SJSA1 (cell line): ENCODE results near the gene ATG4D. TPM values are rescaled to one million over a fixed set of nuclear protein-coding genes. Genes with fewer than 3 reads are reported as not detected.

Experiments
- DNase-seq, 2 experiments: peaks; one replicate each; pipeline ENCODE4 v3.0.0-alpha.2; 2015 to 2020; ENCODE audit warnings: low spot score in 2 of 2, low read depth in 1 of 2
- H3K27ac ChIP-seq: fragments of 250-450 bp; sonication (Bioruptor Pico); 2 replicates; pipeline ENCODE4 v1.5.1; 2020; ENCODE audit warnings: mild to moderate bottlenecking, moderate library complexity
- H3K27me3 ChIP-seq: fragments of 250-450 bp; sonication (Bioruptor Pico); replicated peaks from 2 replicates; pipeline ENCODE4 v1.5.1; 2020; ENCODE audit warnings: mild to moderate bottlenecking, moderate library complexity
- H3K36me3 ChIP-seq: fragments of 250-450 bp; sonication (Bioruptor Pico); 2 replicates; pipeline ENCODE4 v1.5.1; 2020; ENCODE audit warnings: mild to moderate bottlenecking
- H3K4me1 ChIP-seq: fragments of 250-450 bp; sonication (Bioruptor Pico); replicated peaks from 2 replicates; pipeline ENCODE4 v1.6.1; 2021; ENCODE audit warnings: mild to moderate bottlenecking
- H3K4me3 ChIP-seq: fragments of 250-450 bp; sonication (Bioruptor Pico); 2 replicates; pipeline ENCODE4 v1.5.1; 2020; ENCODE audit warnings: mild to moderate bottlenecking
- H3K9me3 ChIP-seq: fragments of 250-450 bp; sonication (Bioruptor Pico); replicated peaks from 2 replicates; pipeline ENCODE4 v1.5.1; 2020; ENCODE audit warnings: mild to moderate bottlenecking
- total RNA-seq: library from RNA; depleted of rRNA; stranded (reverse); fragments of >200 nt; shearing (Covaris generic); gene quantifications from 2 replicates; pipeline ENCODE4 v1.2.3, GENCODE V29; 2014; rRNA removed

ATG4D gene
- 39.2 and 39.4 TPM in 2 replicates for total RNA-seq

DNA sequence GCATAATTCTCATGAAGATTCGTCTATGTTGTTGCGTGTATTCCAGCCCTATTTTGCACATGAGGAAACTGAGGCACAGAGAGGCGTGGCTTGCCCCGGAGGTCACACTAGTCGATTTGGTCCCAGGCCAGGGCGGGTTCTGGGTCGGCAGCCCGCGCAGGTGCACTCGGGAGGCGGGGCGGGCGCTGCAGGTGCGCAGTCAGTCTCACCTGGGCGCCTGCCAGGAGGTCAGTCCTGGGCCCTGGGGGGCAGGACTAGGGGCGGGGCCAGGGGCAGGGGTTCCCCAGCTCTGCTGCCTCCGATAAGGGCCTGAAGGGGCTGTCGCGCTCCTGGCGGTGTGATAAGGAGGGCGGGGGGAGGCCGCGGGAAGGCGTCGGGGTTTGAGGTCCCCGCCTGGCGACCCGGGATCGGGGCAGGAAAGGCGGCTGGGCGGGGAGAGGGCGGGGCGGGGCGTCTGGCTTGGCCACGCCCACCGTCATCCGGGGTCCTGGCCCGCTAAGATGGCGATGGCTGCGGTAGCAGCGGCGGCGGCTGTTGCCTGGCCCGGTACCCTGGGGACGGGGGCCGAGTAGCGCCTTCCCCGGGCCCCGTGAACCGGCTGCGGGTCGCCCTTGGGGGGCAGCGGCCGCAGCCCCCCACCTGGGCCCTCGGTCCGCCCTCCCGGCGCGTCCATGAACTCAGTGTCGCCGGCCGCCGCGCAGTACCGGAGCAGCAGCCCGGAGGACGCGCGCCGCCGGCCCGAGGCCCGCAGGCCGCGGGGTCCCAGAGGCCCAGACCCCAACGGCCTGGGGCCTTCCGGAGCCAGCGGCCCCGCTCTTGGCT is at the start of gene ATG4D:
Gene ATG4D, plus strand, starts transcription at position 485 of the 822 bp plus-strand sequence. Its CDS starts 187 bp downstream, at position 672.
- H3K27ac ChIP-seq, result peak within 1 kb of the TSS; percentile 64
- H3K9me3 ChIP-seq, result 0 out of 2 replicates have a peak, but pooled peaks cover 6% of the 10 kb centered on the region
- peaks cover 12% of the 10 kb centered on the region for H3K4me1 ChIP-seq
- H3K36me3 ChIP-seq, result peaks cover 19% of the 10 kb centered on the region
- DNase-seq, result peak; percentile 67 to 74
- peak within 1 kb of the TSS; percentile 100 for H3K4me3 ChIP-seq
- no peaks in the 10 kb centered on the region for H3K27me3 ChIP-seq

DNA sequence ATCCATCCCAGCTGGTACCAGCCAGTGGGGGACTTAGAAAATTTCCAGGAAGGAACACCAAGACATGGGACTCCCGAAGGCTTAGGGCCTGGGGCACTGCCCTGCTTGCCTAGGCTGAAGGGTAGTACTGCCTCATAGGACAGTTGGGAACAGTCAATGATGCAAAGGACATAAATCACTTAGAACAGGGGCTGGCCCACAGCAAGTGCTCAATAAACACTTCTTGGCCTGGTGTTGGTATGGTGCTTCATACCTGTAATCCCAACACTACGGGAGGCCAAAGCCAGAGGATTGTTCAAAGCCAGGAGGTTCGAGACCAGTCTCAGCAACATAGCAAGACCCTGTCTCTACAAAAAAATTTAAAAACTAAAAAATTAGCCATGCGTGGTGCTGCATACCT is 46.3 kb upstream of the ATG4D start:
- no peak for DNase-seq
- peaks cover 83% of the 10 kb centered on the region for H3K36me3 ChIP-seq
- peaks cover 14% of the 10 kb centered on the region for H3K4me1 ChIP-seq
- peaks cover 3% of the 10 kb centered on the region for H3K9me3 ChIP-seq
- no peak overlapping the region for H3K4me3 ChIP-seq
- H3K27me3 ChIP-seq, result no peaks in the 10 kb centered on the region
- H3K27ac ChIP-seq, result no peak overlapping the region

DNA sequence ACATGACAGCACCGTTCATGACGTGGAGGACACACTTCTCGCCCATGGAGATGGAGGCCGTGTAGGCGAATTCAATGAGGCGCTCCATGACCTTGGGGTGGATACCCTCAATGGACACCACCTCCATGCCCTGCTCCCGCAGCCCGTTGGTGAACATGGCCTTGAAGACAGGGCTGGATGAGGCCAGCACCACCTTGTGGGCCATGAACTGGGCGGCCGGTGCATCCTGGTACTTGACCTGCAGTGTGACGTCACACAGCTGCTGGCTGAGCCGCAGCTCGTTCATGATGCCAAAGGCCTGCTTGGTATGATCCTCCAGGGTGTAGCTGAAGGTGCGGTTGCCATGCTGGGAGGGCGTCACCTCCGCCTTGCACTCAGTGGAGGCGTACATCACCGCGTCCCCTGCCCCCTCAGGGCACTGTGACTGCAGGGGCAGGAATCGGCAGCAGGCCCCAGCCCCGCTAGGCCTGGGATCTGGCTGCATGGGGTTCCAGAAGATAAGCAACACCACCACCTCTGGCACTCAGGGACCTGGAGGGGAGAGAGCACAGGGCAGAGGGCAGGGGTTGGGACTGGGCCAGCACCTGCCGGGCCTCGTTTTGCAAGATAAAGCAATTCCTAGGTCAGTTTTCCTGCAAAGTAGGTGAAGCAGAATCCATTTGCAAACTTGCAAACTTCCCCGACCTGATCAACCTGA is 44.0 kb upstream of the ATG4D start:
- no peak overlapping the region for H3K4me3 ChIP-seq
- H3K27ac ChIP-seq, result no peak overlapping the region
- peaks cover 20% of the 10 kb centered on the region for H3K4me1 ChIP-seq
- peaks cover 3% of the 10 kb centered on the region for H3K9me3 ChIP-seq
- no peaks in the 10 kb centered on the region for H3K27me3 ChIP-seq
- no peak for DNase-seq
- peaks cover 80% of the 10 kb centered on the region for H3K36me3 ChIP-seq

DNA sequence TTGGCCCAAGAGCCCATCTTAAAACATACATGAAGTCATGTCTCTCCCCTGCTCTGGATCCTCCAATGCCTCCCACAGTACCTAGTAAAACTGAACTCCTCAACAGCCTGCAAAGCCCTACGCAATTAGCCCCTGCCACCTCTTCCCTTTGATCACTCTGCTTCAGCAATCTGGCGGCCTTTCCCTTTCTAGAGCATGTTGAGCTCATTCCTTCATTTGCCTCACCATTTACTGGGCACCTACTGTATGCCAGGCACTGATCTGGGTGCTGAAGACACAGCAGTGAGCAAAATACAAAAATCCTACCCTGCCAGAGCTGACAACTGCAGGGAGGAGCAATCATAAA is 43.5 kb upstream of the ATG4D start:
- DNase-seq, result no peak
- Histone ChIP-seq H3K9me3 (peaks cover 3% of the 10 kb centered on the region), H3K36me3 (peaks cover 77% of the 10 kb centered on the region), H3K4me3 (no peak overlapping the region), H3K27ac (no peak overlapping the region), H3K27me3 (no peaks in the 10 kb centered on the region), H3K4me1 (peaks cover 20% of the 10 kb centered on the region)

DNA sequence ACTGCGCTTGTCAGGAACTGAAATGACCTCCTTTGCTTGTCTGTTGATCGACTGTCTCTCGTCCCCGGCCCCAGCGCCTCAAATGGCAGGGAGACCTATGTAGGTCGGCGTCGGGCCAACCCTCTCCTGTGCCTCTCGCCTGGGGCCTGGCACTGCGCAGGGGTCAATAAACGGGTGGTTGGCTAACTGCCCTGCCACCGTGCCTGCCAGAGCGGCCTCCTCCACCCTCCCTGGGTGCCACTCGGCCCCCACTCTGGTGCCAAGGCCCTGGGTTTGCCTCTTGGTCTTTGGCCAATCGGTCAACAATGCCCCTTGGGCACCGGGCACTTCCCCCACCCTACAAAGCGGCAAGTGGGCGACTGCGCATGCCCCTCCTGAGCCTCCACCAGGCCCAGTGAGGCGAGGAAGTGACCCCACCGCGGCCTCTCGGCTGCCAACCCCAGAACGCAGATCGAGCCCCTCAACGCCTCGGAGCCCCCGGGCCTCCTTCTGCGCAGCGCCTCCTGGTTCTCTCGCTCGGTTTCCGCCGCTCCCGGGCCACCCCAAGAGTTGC is 41.7 kb upstream of the ATG4D start:
- H3K27ac ChIP-seq, result peak overlapping the region; percentile 99
- peaks cover 3% of the 10 kb centered on the region for H3K9me3 ChIP-seq
- peak overlapping the region; percentile 98 for H3K4me3 ChIP-seq
- peak; percentile 78 to 83 for DNase-seq
- no peaks in the 10 kb centered on the region for H3K27me3 ChIP-seq
- peaks cover 59% of the 10 kb centered on the region for H3K36me3 ChIP-seq
- H3K4me1 ChIP-seq, result peaks cover 20% of the 10 kb centered on the region

DNA sequence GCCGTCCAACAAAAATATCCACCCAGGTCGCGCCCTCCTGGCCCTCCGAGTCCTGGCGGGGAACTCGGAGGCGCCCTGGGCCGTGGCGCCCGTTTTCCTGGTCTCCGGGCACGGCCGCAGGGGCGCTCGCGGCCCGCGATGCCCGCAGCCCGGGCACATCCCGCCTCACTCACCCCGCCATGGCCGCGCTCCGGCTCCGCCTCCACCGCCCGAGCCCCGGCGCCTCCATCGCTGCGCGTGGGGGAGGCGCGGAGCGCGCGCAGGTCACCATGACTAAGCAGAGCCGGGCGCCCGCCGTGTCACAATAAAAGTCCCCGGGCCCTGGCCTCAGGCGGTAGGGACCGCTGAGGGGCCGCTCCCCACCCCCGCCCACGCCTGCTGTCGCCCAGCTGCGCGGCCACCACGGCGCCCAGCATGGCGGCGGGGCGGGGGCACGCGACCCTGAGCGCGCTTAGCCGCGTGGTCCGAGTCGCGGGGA is 41.1 kb upstream of the ATG4D start:
- no peaks in the 10 kb centered on the region for H3K27me3 ChIP-seq
- H3K4me1 ChIP-seq, result peaks cover 20% of the 10 kb centered on the region
- H3K9me3 ChIP-seq, result peaks cover 3% of the 10 kb centered on the region
- peaks cover 53% of the 10 kb centered on the region for H3K36me3 ChIP-seq
- H3K27ac ChIP-seq, result peak overlapping the region; percentile 99
- H3K4me3 ChIP-seq, result peak overlapping the region; percentile 98
- peak; percentile 91 to 96 for DNase-seq

DNA sequence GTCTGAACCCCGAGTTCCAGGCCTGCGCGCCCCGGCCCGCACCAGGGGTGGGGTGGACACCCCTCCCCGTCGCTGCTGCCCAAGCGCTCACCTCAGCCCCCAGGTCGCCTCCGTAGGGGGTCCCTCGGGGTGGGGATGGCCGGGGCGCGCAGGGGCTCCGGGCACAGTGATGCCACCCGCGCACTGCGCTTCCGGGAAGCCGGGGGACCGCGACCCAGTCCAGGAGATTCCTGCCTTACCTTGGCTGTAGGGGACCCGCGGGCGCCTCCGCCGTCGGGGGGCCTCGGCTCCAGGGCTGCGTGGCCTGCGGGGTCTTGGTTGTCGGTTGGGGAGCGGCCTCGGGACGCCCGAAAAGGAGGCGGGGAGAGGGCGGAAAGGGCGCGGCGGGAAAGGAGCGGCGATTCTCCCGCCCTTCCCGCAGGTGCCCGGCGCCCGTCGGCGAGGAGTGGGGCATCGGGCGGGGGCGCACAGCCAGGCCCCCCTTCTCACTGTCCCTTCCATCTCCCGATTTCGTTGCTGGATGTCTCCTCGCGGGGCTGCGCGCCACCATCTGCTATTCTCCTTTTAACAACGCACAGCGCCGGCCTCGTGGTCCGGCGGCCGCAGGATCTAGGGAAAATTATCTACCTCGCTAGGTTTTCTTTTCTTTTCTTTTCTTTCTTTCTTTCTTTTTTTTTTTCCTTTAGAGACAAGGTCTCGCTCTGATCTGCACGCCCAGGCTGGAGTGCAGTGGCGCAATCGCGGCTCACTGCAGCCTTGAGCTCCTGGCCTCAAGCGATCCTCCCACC is 40.5 kb upstream of the ATG4D start, which contains the start of gene KEAP1:
Gene KEAP1, minus strand, starts transcription at position 355 of the 788 bp plus-strand sequence. CDS start 3,323 bp downstream, outside the sequence.
- DNase-seq, result peak in 1 of 2 experiments; percentile 52
- Histone ChIP-seq H3K4me3 (peak within 1 kb of the TSS; percentile 98), H3K27ac (peak within 1 kb of the TSS; percentile 99), H3K27me3 (no peaks in the 10 kb centered on the region), H3K4me1 (peaks cover 20% of the 10 kb centered on the region), H3K9me3 (peaks cover 3% of the 10 kb centered on the region), H3K36me3 (peaks cover 47% of the 10 kb centered on the region)

DNA sequence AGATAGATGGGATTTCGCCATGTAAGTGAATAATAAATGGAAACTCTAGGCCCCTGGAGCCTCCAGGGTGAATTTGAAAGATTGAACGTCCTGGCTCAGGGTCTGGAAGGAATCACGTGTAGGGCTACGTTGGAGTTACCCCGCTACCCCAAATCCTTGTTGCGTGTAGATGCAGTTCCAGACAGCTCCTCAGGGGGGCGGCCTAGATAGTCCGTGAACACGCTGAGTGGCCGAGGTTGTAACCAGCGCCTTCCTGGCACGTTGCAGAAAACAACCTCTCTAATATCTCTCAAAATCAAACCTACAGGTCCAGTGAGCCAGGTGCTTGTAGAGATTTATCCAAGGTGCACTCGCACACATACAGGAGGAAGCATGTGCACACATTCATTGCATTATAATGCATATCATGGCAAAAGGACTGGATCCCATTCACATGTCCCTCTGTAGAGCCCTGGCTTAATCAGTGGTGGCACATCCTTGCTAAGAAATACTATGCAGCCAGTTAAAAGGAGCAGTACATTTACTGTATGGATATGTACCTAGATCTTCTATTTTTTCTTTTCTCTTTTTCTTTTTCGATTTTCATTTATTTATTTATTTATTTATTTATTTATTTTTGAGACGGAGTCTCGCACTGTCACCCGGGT is 38.0 kb upstream of the ATG4D start:
- H3K9me3 ChIP-seq, result peaks cover 3% of the 10 kb centered on the region; the same call in 1 of the 2 replicates
- peaks cover 7% of the 10 kb centered on the region; the same call in 1 of the 2 replicates for H3K27me3 ChIP-seq
- H3K4me3 ChIP-seq, result no peak overlapping the region
- H3K36me3 ChIP-seq, result peaks cover 22% of the 10 kb centered on the region
- H3K27ac ChIP-seq, result no peak overlapping the region
- peaks cover 19% of the 10 kb centered on the region for H3K4me1 ChIP-seq
- peak; percentile 54 to 74 for DNase-seq

DNA sequence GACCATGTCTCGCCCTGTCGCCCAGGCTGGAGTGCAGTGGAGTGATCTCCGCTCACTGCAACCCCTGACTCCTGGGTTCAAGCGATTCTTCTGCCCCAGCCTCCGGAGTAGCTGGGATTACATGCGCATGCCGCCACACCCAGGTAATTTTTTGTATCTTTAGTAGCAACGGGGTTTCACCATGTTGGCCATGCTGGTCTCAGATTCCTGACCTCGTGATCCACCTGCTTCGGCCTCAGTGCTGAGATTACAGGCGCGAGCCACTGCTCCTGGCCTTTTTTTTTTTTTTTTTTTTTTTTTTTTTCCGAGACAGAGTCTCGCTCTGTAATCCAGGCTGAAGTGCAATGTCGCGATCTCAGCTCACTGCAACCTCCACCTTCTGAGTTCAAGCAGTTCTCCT is 35.7 kb upstream of the ATG4D start:
- H3K9me3 ChIP-seq, result no peaks in the 10 kb centered on the region
- DNase-seq, result no peak
- no peak overlapping the region for H3K27ac ChIP-seq

DNA sequence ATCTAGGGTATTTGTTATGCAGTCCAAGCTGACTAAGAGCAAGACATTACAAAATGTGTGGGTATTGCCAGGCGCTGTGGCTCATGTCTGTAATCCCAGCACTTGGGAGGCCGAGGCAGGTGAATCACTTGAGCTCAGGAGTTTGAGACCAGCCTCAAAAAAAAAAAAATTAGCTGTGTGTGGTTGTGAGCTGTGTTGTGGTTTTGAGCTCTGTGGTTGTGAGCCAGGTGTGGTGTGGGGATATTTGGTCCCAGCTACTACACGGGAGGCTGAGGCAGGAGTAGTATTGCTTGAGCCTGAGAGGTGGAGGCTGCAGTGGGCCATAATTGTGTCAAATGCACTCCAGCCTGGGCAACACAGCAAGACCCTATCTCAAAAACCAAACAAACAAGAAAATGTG is 35.0 kb upstream of the ATG4D start:
- DNase-seq, result no peak
- peaks cover 29% of the 10 kb centered on the region for H3K27me3 ChIP-seq
- H3K4me1 ChIP-seq, result no peaks in the 10 kb centered on the region
- H3K4me3 ChIP-seq, result no peak overlapping the region
- no peak overlapping the region for H3K27ac ChIP-seq
- H3K9me3 ChIP-seq, result no peaks in the 10 kb centered on the region
- no peaks in the 10 kb centered on the region for H3K36me3 ChIP-seq

More for the DNA sequence above, 35.7 kb upstream of the ATG4D start:
- Histone ChIP-seq H3K4me3 (no peak overlapping the region), H3K4me1 (peaks cover 4% of the 10 kb centered on the region), H3K27me3 (peaks cover 22% of the 10 kb centered on the region; the same call in 1 of the 2 replicates), H3K36me3 (peaks cover 3% of the 10 kb centered on the region; the same call in 1 of the 2 replicates)

DNA sequence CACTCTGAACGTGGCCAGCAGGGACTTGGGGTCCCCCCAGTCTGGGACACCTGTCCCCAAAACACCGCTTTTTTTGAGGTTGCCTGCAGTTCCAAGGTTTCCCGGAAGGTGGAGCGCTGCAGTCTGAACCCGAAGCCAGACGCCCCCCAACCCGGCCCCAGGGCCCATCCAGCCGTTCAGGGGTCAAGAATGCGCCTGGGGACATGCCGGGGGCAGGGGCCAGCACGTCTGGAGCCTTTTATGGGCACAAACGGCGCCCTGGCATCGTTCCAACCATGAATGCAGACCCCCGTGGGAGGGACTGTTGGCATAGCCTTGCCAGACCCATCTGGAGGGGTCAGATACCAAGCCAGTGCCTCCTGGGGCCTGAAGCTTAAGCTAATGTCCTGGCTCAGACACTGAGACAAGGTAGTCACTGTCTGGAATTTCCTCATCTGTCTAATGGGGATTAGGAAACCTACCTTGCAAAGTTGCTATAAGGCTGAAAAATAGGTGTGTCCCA is 33.4 kb upstream of the ATG4D start:
- no peak overlapping the region for H3K4me3 ChIP-seq
- H3K4me1 ChIP-seq, result peaks cover 8% of the 10 kb centered on the region
- peaks cover 45% of the 10 kb centered on the region for H3K27me3 ChIP-seq
- no peaks in the 10 kb centered on the region for H3K36me3 ChIP-seq
- DNase-seq, result peak in 1 of 2 experiments; percentile 49
- H3K9me3 ChIP-seq, result no peaks in the 10 kb centered on the region; the same call in 1 of the 2 replicates
- H3K27ac ChIP-seq, result no peak overlapping the region

DNA sequence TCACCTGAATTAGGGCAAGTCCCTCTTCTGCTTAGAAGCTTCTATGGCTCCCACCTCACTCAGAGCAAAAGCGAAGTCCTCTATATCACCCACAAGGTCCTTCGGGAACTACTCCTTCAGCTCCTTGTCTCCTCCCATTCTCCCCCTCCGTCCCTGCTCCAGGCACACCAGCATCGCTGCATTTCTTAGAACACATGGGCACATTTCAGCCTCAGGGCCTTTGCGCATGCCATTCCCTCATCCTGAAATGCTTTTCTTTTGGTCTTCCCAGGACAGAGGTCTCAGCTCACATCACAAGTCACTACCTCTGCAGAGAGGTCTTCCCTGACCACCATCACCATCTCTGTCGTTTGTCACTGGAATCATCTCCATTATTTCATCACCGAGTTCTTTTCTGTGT is 30.5 kb upstream of the ATG4D start:
- Histone ChIP-seq H3K36me3 (no peaks in the 10 kb centered on the region), H3K4me1 (peaks cover 21% of the 10 kb centered on the region), H3K4me3 (no peak overlapping the region), H3K9me3 (no peaks in the 10 kb centered on the region; the same call in 1 of the 2 replicates), H3K27ac (no peak overlapping the region), H3K27me3 (peaks cover 71% of the 10 kb centered on the region)
- no peak for DNase-seq
